Measurements from ENCODE around the gene SIGLEC15. TPM values are rescaled to one million over a fixed set of nuclear protein-coding genes. Genes with fewer than 3 reads are reported as not detected.

The SIGLEC15 gene
- total RNA-seq, 1 experiment from 2014 or later, result not detected

GRCh38 chr18:45793264-45793965 lies 32.1 kb upstream of the SIGLEC15 start (continued):
- TF ChIP-seq ZBTB33 (IDR thresholded peaks at IDR 0.05; ENCODE audit: extremely low read depth, insufficient replicate concordance, low read length) (no peak), EZH2phosphoT487 (IDR thresholded peaks at IDR 0.05; ENCODE audit: borderline replicate concordance) (no peak), SRF (IDR thresholded peaks at IDR 0.05; ENCODE audit: low read depth) (no peak), SIN3A (IDR thresholded peaks at IDR 0.05; ENCODE audit: low read depth) (peak; percentile 28; the same call in 1 of the 2 replicates), ATF3 (IDR thresholded peaks at IDR 0.05) (no peak), MAX (IDR thresholded peaks at IDR 0.05) (peak; percentile 28), SP1 (IDR thresholded peaks at IDR 0.05; ENCODE audit: low read depth) (peak; percentile 84), ELF1 (IDR thresholded peaks at IDR 0.05; ENCODE audit: borderline replicate concordance, low read depth) (no peak), POLR2A (IDR thresholded peaks at IDR 0.05; ENCODE audit: borderline replicate concordance, extremely low read depth, insufficient read depth, insufficient read length) (no peak), ZFX (IDR thresholded peaks at IDR 0.05) (no peak), POLR2AphosphoS5 (IDR thresholded peaks at IDR 0.05; ENCODE audit: low read depth, low read length) (peak; percentile 27; the same call in 1 of the 2 replicates), CTCF (IDR thresholded peaks at IDR 0.05 in 2 of 3, conservative IDR thresholded peaks at IDR 0.05 in 1 of 3; ENCODE audit: borderline replicate concordance in 1 of 3, insufficient read depth in 1 of 3, low read depth in 2 of 3, low read length in 2 of 3) (no peak)
